Upper lobe of left lung (tissue), 4 donors: Measurements from ENCODE around the gene SCGB2B2.

Experiments used
- EP300 ChIP-seq, 4 donors: sonication (generic); formaldehyde crosslinking; IDR thresholded peaks; one replicate each; pipeline ENCODE4 v1.5.1; 2017; ENCODE audit warnings: antibody characterized with exemption in 4 of 4, control low read depth in 2 of 4
- POLR2A ChIP-seq, 4 donors: fragments of 450-650 bp; IDR thresholded peaks; one replicate each; pipeline ENCODE4 v1.5.1; 2016 to 2017; ENCODE audit warnings: antibody characterized with exemption in 4 of 4, mild to moderate bottlenecking in 2 of 4
- POLR2AphosphoS5 ChIP-seq, 2 donors: sonication (generic); formaldehyde crosslinking; IDR thresholded peaks; one replicate each; pipeline ENCODE4 v1.5.1; 2017; ENCODE audit warnings: antibody characterized with exemption in 2 of 2
- TF ChIP-seq, protein P1 (sequence below), 6 experiments: fragments of 450-650 bp in 4 of 6; fragments of 200-600 bp in 2 of 6; sonication (generic) in 2 of 6; IDR thresholded peaks; one replicate each; pipeline ENCODE4 v1.5.1; 2016 to 2019; ENCODE audit warnings: antibody characterized with exemption in 6 of 6

DNA sequence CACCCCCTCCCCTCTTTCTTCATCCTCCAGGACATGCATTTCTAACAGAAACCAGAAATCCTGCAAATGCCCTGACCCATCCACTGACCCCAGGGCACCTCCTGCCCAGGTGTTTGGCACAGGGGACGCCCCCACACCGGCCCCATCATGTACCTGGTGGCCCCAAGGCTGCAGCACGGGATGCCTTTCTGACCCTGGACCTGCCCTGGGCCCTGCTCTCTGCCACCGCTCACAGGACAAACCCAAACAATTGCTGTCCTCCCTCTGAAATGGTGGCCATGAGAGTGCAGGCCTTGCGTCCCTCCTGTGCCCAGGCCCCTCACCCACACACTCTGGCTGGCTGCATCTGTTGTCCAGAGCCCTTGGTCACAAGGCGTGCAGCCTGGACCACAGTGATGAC, 12.1 kb downstream of the SCGB2B2 start:
- TF ChIP-seq POLR2A (IDR thresholded peaks at IDR 0.05) (no peak), POLR2AphosphoS5 (IDR thresholded peaks at IDR 0.05) (no peak), EP300 (IDR thresholded peaks at IDR 0.05) (no peak)
- TF ChIP-seq, protein P1, sequence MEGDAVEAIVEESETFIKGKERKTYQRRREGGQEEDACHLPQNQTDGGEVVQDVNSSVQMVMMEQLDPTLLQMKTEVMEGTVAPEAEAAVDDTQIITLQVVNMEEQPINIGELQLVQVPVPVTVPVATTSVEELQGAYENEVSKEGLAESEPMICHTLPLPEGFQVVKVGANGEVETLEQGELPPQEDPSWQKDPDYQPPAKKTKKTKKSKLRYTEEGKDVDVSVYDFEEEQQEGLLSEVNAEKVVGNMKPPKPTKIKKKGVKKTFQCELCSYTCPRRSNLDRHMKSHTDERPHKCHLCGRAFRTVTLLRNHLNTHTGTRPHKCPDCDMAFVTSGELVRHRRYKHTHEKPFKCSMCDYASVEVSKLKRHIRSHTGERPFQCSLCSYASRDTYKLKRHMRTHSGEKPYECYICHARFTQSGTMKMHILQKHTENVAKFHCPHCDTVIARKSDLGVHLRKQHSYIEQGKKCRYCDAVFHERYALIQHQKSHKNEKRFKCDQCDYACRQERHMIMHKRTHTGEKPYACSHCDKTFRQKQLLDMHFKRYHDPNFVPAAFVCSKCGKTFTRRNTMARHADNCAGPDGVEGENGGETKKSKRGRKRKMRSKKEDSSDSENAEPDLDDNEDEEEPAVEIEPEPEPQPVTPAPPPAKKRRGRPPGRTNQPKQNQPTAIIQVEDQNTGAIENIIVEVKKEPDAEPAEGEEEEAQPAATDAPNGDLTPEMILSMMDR (IDR thresholded peaks at IDR 0.05), result no peak
